A549 treated with dexamethasone at 1 μM for 4 hours (cell line): ENCODE results near the gene SCNN1B. TPM values are rescaled to one million over a fixed set of nuclear protein-coding genes. Genes with fewer than 3 reads are reported as not detected.

Source experiments
- total RNA-seq: library from RNA; stranded (reverse); fragments of 200-300 nt; extraction: Qiagen RNA extraction; gene quantifications from 5 replicates; pipeline ENCODE4 v1.2.3, GENCODE V29; 2022

Gene SCNN1B
- total RNA-seq: 0.50 to 0.86 TPM (median 0.67 TPM) in 5 replicates

GRCh38 chr16:23302045-23302956 lies at the start of gene SCNN1B:
Gene SCNN1B, plus strand, starts transcription at chr16:23302302. Its CDS starts 46,298 bp downstream, at chr16:23348600.

Other genes with a start within 250 kb of the SCNN1B start
- 11.9 to 18.9 TPM (median 17.3 TPM) in 5 replicates for gene USP31, start 152.8 kb upstream of the SCNN1B start, total RNA-seq
- gene SCNN1G, start 119.6 kb upstream of the SCNN1B start, total RNA-seq: 2.3 to 3.3 TPM (median 3.1 TPM) in 5 replicates
- 13.3 to 19.3 TPM (median 18.8 TPM) in 5 replicates for gene COG7, start 150.9 kb downstream of the SCNN1B start, total RNA-seq
- 23.4 to 32.9 TPM (median 28.4 TPM) in 5 replicates for gene GGA2, start 208.2 kb downstream of the SCNN1B start, total RNA-seq